Activated CD8-positive, alpha-beta T cell treated with anti-CD3 and anti-CD28 coated beads for 36 hours (primary cell): Measurements from ENCODE around the gene TRAM2. TPM values are rescaled to one million over a fixed set of nuclear protein-coding genes. Genes with fewer than 3 reads are reported as not detected.

Source experiments
- ATAC-seq: fragments of 200-7000 bp; cut with Tn5 transposase; one replicate; pipeline ENCODE4 v1.10.0; 2021; ENCODE audit warnings: mild to moderate bottlenecking, moderate library complexity
- CTCF ChIA-PET: fragments of 350-600 bp; sonication (Branson Sonifier 250); formaldehyde crosslinking; loops from one replicate; lab custom pipeline; 2021; ENCODE audit warnings: antibody characterized with exemption; lab: Charles Lee
- POLR2A ChIA-PET: fragments of 350-600 bp; sonication (Branson Sonifier 250); formaldehyde crosslinking; loops from one replicate; lab custom pipeline; 2021; ENCODE audit warnings: antibody characterized with exemption; lab: Charles Lee
- DNase-seq: peaks from one replicate; pipeline ENCODE4 v3.0.0-alpha.2; 2020
- H3K27ac Mint-ChIP-seq: one replicate; pipeline ENCODE4 v1.8.0; 2021; ENCODE audit warnings: mild to moderate bottlenecking, mixed read lengths
- H3K27me3 Mint-ChIP-seq: one replicate; pipeline ENCODE4 v1.8.0; 2021; ENCODE audit warnings: mixed read lengths
- H3K36me3 Mint-ChIP-seq: one replicate; pipeline ENCODE4 v1.8.0; 2021; ENCODE audit warnings: low read depth, mixed read lengths
- H3K4me1 Mint-ChIP-seq: one replicate; pipeline ENCODE4 v1.8.0; 2021; ENCODE audit warnings: low read depth, mixed read lengths
- H3K4me3 Mint-ChIP-seq: one replicate; pipeline ENCODE4 v1.8.0; 2021; ENCODE audit warnings: mild to moderate bottlenecking, moderate library complexity, mixed read lengths
- H3K9me3 Mint-ChIP-seq: one replicate; pipeline ENCODE4 v1.8.0; 2021; ENCODE audit warnings: mixed read lengths
- intact Hi-C: fragments of 100-400 bp; cut with micrococcal nuclease; formaldehyde crosslinking; loops from one replicate; pipeline ENCODE4 v1.10.0; 2022
- total RNA-seq, 2 experiments: library from RNA; stranded (reverse); gene quantifications; one replicate each; pipeline ENCODE4 v1.2.3, GENCODE V29; 2021
- TF ChIP-seq, protein P1 (sequence below): fragments of 200-600 bp; IDR thresholded peaks from one replicate; pipeline ENCODE4 v1.8.0; 2022; ENCODE audit warnings: antibody characterized with exemption, mild to moderate bottlenecking

TRAM2 gene
- total RNA-seq, 2 experiments from 2014 or later, result 0.94 to 1.0 TPM

DNA sequence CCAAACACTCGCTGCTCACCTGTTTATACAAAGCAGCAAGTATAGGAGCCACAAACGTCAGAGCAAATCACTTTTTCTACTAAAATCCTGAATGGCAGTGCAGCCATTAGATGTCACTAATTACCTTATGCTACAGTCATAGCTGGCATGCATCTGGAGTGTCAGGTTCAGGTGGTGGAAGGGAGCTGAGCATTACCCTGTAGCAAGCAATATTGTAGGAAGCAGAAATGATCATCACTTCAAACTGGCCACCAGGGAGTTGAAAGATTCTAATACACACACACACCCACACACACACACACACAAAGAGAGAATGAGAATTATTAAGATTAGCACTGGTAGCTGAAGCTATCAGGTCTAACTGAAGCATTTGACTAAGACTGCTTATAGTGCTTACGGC, 80.9 kb downstream of the TRAM2 start:
- intact Hi-C loops, result no loop called here
- ChIA-PET CTCF (interaction anchor here (1.4 to 1.7 kb wide), 2 partner anchors 26 to 168 kb away, joined by 3 to 5 read pairs; no protein-coding TSS in a partner anchor), POLR2A (interaction anchor here (0.8 kb wide), 1 partner anchor 154 kb away, joined by 4 read pairs; no protein-coding TSS in a partner anchor)
- ATAC-seq, result no peak
- Mint-ChIP-seq H3K9me3 (peaks cover 3% of the 10 kb centered on the region), H3K27me3 (no peaks in the 10 kb centered on the region), H3K4me1 (peaks cover 2% of the 10 kb centered on the region), H3K36me3 (peaks cover 3% of the 10 kb centered on the region), H3K4me3 (no peak overlapping the region), H3K27ac (no peak overlapping the region)
- TF ChIP-seq, protein P1, sequence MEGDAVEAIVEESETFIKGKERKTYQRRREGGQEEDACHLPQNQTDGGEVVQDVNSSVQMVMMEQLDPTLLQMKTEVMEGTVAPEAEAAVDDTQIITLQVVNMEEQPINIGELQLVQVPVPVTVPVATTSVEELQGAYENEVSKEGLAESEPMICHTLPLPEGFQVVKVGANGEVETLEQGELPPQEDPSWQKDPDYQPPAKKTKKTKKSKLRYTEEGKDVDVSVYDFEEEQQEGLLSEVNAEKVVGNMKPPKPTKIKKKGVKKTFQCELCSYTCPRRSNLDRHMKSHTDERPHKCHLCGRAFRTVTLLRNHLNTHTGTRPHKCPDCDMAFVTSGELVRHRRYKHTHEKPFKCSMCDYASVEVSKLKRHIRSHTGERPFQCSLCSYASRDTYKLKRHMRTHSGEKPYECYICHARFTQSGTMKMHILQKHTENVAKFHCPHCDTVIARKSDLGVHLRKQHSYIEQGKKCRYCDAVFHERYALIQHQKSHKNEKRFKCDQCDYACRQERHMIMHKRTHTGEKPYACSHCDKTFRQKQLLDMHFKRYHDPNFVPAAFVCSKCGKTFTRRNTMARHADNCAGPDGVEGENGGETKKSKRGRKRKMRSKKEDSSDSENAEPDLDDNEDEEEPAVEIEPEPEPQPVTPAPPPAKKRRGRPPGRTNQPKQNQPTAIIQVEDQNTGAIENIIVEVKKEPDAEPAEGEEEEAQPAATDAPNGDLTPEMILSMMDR, result no peak
- no peak for DNase-seq

DNA sequence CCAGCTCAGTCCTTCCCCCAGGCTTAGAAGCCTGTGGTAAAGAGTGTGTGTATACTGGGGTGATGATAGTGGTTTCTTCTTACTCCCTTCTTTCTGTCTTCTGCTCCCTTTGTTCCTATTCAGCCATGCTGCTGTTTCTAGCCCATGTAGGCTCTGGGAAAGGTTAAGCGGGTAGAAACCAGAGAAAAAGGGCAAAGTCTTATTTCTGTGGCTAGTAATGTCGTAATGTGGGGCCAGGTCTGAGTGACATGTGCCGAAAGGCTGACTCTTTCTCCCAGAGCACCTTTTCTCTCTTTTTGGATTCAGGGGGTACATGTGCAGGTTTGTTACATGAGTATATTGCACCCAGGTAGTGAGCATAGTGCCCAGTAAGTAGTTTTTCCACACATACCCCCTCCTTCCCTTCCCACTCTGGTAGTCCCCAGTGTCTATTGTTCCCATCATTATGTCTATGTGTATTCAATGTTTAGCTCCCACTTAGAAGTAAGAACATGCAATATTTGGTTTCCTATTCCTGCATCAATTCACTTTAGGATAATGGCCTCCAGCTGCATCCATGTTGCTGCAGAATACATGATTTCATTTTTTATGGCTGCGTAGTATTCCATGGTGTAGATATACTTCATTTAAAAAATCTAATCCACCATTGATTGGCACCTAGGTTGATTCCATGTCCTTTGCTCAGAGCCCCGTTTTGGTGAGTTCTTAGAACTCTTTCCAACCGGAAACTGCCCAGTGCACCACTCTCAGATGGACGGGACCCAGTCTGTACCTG, 82.4 kb downstream of the TRAM2 start:
- ChIA-PET CTCF (interaction anchor here (1.0 kb wide), 1 partner anchor 103 kb away, joined by 4 read pairs; no protein-coding TSS in a partner anchor), POLR2A (no interaction called here)
- Mint-ChIP-seq H3K36me3 (peaks cover 3% of the 10 kb centered on the region), H3K4me3 (no peak overlapping the region), H3K27ac (no peak overlapping the region), H3K4me1 (peaks cover 2% of the 10 kb centered on the region), H3K9me3 (peaks cover 3% of the 10 kb centered on the region), H3K27me3 (no peaks in the 10 kb centered on the region)
- TF ChIP-seq, protein P1, result no peak
- ATAC-seq (no peak), DNase-seq (no peak)
- intact Hi-C loops, result no loop called here

DNA sequence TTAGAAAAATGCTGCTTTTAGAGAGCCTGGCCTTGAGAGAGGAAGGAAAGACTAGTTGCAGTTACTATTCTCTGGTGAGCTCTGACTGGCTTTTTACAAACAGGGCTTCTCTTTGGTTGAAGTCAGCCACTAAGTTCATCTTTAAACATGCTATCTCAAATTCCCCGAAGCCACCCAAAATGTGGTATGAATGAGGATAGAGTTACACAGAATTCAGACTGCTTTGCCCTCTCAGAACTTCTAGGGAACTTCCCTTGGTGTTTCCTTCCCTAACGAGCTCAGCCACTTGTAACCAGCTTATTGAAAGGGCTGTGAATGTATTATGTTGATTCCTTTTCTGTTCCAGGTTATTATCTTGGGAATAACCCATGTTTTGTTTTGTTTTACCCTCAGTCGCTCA, 83.2 kb downstream of the TRAM2 start:
- ChIA-PET POLR2A (no interaction called here), CTCF (interaction anchor here (1.0 to 1.4 kb wide), 2 partner anchors 104 to 159 kb away, joined by 3 to 4 read pairs; no protein-coding TSS in a partner anchor)
- intact Hi-C loops, result no loop called here
- TF ChIP-seq, protein P1, result no peak
- peaks cover 3% of the 10 kb centered on the region for H3K36me3 Mint-ChIP-seq
- peak; percentile 61 for ATAC-seq
- no peak for DNase-seq
- H3K27ac Mint-ChIP-seq, result no peak overlapping the region
- no peaks in the 10 kb centered on the region for H3K27me3 Mint-ChIP-seq
- peaks cover 3% of the 10 kb centered on the region for H3K9me3 Mint-ChIP-seq
- no peak overlapping the region for H3K4me3 Mint-ChIP-seq
- peaks cover 2% of the 10 kb centered on the region for H3K4me1 Mint-ChIP-seq

DNA sequence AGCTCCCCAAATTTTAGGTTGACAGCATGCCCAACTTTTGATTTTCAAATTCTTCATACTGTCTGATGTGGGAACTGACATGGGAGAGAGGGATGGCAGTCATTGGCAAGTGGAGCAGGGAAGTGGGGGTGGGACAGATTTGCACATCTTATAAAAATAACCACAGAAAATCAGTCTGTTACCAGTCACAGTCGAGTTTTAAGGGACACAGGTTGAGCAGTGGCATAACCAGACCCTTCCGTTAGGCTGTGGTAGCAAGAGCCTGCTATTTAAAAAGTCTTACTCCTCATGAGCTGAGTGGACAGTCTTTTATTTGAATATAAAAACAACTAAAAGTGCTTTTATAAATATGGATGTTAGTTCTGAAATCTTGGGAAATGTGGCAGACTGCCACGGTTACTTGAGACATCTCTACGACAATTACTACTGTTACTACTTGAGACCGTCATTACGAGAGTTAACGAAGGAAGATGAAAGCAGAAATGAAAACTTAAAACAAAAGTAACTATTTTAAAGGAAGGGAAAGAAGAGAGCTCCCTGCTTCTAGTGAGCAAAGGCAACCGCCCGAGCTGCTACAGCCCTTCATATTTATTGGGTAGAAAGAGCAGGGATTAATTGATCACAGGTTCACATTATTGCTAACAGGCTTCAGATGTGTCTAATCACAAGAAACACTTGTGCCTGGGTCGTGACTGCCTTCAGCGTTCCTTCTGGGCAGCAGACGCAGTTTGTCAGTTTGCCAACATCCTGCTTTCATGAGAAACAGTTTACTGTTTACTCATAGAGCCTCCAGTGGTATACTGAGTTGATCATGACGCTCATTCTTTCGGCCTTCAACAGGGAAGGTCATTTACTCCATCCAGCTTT, 85.4 kb downstream of the TRAM2 start:
- CTCF ChIA-PET, result interaction anchor here (1.5 kb wide), 1 partner anchor 159 kb away, joined by 3 read pairs; no protein-coding TSS in a partner anchor
- H3K4me3 Mint-ChIP-seq, result no peak overlapping the region
- TF ChIP-seq, protein P1, result no peak
- peaks cover 3% of the 10 kb centered on the region for H3K9me3 Mint-ChIP-seq
- ATAC-seq (no peak), DNase-seq (no peak)
- POLR2A ChIA-PET, result interaction anchor here (0.6 kb wide), 1 partner anchor 11 kb away, joined by 3 read pairs; no protein-coding TSS in a partner anchor
- H3K4me1 Mint-ChIP-seq, result peaks cover 2% of the 10 kb centered on the region
- H3K27me3 Mint-ChIP-seq, result no peaks in the 10 kb centered on the region
- intact Hi-C loops, result no loop called here
- H3K27ac Mint-ChIP-seq, result no peak overlapping the region
- H3K36me3 Mint-ChIP-seq, result peaks cover 3% of the 10 kb centered on the region
